OCI-LY7 (cell line): ENCODE data around the gene SECTM1. TPM values are rescaled to one million over a fixed set of nuclear protein-coding genes. Genes with fewer than 3 reads are reported as not detected.

Source experiments
- BruUV-seq: library from RNA; stranded (reverse); fragments of 400-500 nt; replicated peaks from 2 replicates; lab custom pipeline; 2021; lab: Mats Ljungman, UMichigan
- CTCF ChIA-PET: fragments of 300-600 bp; sonication (Branson Sonifier 250); formaldehyde crosslinking; loops from one replicate; lab custom pipeline; 2022; ENCODE audit warnings: antibody characterized with exemption; ENCODE audit not compliant: unreplicated experiment; lab: Charles Lee
- POLR2A ChIA-PET: fragments of 300-600 bp; sonication (Branson Sonifier 250); formaldehyde crosslinking; loops from one replicate; lab custom pipeline; 2022; ENCODE audit warnings: antibody characterized with exemption; lab: Charles Lee
- DNase-seq: peaks from one replicate; pipeline ENCODE4 v3.0.0-alpha.2; 2015; ENCODE audit warnings: low spot score
- H2AFZ ChIP-seq: fragments of 200-600 bp; sonication (generic), shearing (Covaris generic); 2 replicates; pipeline ENCODE4 v1.6.1; 2014; ENCODE audit warnings: mild to moderate bottlenecking, antibody characterized with exemption, low read length, moderate library complexity
- H3K27ac ChIP-seq: fragments of 200-600 bp; sonication (generic); 2 replicates; pipeline ENCODE4 v1.5.1; 2014; ENCODE audit warnings: mixed run types, low read depth, mild to moderate bottlenecking, moderate library complexity, low read length, inconsistent platforms; ENCODE audit not compliant: poor library complexity, severe bottlenecking
- H3K36me3 ChIP-seq: fragments of 200-600 bp; sonication (generic); 2 replicates; pipeline ENCODE4 v1.6.1; 2014; ENCODE audit warnings: mild to moderate bottlenecking, antibody characterized with exemption, low read length, moderate library complexity, mixed read lengths; ENCODE audit not compliant: insufficient read depth
- H3K4me1 ChIP-seq: fragments of 200-600 bp; sonication (generic); 2 replicates; pipeline ENCODE4 v1.5.1; 2014; ENCODE audit warnings: mild to moderate bottlenecking, low read length; ENCODE audit not compliant: insufficient read depth, poor library complexity, severe bottlenecking
- H3K4me2 ChIP-seq: fragments of 200-600 bp; sonication (generic); 2 replicates; pipeline ENCODE4 v1.6.1; 2014; ENCODE audit warnings: mild to moderate bottlenecking, low read length
- H3K4me3 ChIP-seq: fragments of 200-600 bp; sonication (generic); 2 replicates; pipeline ENCODE4 v1.5.1; 2014; ENCODE audit warnings: mild to moderate bottlenecking, low read depth, low read length; ENCODE audit not compliant: poor library complexity, severe bottlenecking
- H3K79me2 ChIP-seq: fragments of 200-600 bp; sonication (generic); 2 replicates; pipeline ENCODE4 v1.6.1; 2016; ENCODE audit warnings: low read depth, mild to moderate bottlenecking, low read length, moderate library complexity, mixed read lengths; ENCODE audit not compliant: insufficient read depth
- H3K9me2 ChIP-seq: fragments of 200-600 bp; sonication (generic); 2 replicates; pipeline ENCODE4 v1.6.1; 2016; ENCODE audit warnings: mild to moderate bottlenecking, low read length, mixed read lengths; ENCODE audit not compliant: insufficient read depth
- H3K9me3 ChIP-seq: fragments of 200-600 bp; sonication (generic); 2 replicates; pipeline ENCODE4 v1.6.1; 2014; ENCODE audit warnings: mild to moderate bottlenecking, mixed run types, low read length, mixed read lengths
- H4K20me1 ChIP-seq: fragments of 200-600 bp; sonication (generic); 2 replicates; pipeline ENCODE4 v1.6.1; 2014; ENCODE audit warnings: mild to moderate bottlenecking, antibody characterized with exemption, low read length, moderate library complexity, mixed read lengths; ENCODE audit not compliant: insufficient read depth
- CTCF ChIP-seq: fragments of 200-600 bp; sonication (generic); conservative IDR thresholded peaks from 2 replicates; pipeline ENCODE4 v1.5.1; 2014; ENCODE audit warnings: mild to moderate bottlenecking, antibody characterized with exemption, low read length, moderate library complexity, mixed read lengths
- EZH2phosphoT487 ChIP-seq: fragments of 200-600 bp; sonication (generic); IDR thresholded peaks from 2 replicates; pipeline ENCODE4 v1.6.1; 2018; ENCODE audit warnings: low read depth, borderline replicate concordance, mild to moderate bottlenecking, mixed run types, antibody characterized with exemption, low read length, moderate library complexity, mixed read lengths
- intact Hi-C: fragments of 100-400 bp; cut with micrococcal nuclease; formaldehyde crosslinking; loops from one replicate; pipeline ENCODE4 v1.10.0; 2022; ENCODE audit not compliant: unreplicated experiment
- total RNA-seq, 2 experiments: library from RNA; depleted of rRNA in 1 of 2; stranded (reverse); fragments of >200 nt in 1 of 2; shearing (Covaris generic) in 1 of 2; gene quantifications; 2 replicates each; pipeline ENCODE4 v1.2.3, GENCODE V29; 2014 to 2022

Gene SECTM1
- total RNA-seq, 2 experiments from 2014 or later: not detected

DNA sequence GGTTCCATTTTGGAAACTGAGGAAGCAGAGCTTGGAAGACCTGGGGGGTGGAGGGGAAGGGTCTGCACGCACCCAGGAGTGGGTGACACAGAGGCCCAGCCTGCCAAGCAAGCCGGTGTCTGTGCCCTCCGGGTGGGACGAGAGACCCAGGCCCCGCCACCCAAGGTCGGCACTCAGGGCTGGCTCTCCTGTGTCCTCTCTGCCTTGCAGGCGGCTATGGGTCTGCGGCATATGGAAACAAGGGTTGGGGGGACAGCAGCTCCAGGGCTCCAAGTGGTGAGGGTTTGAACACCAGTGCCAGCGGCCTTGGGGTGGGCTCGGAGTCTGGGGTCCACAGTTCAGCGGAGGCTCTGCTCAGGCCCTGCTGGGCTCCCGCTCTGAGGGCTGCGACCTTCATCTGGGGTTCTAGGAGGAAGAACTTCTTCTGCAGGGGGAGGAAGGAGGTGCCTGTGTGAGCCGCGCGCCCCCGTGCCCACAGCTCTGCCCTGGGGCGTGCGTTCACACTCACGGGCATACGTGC is 11.6 kb downstream of the SECTM1 start:
- H3K4me2 ChIP-seq: no peak overlapping the region
- peaks cover 8% of the 10 kb centered on the region; the same call in 1 of the 2 replicates for H3K9me3 ChIP-seq
- H3K9me2 ChIP-seq: no peaks in the 10 kb centered on the region
- H3K27ac ChIP-seq: no peak overlapping the region
- H4K20me1 ChIP-seq: no peaks in the 10 kb centered on the region
- BruUV-seq: no TSS peak
- intact Hi-C loops: loop anchor here (1.0 kb wide), 1 partner anchor 86 kb away; no protein-coding TSS in a partner anchor
- no peak for DNase-seq
- no peak overlapping the region for H2AFZ ChIP-seq
- no peak for TF ChIP-seq CTCF
- H3K4me1 ChIP-seq: no peaks in the 10 kb centered on the region
- H3K4me3 ChIP-seq: no peak overlapping the region
- H3K36me3 ChIP-seq: no peaks in the 10 kb centered on the region
- no peaks in the 10 kb centered on the region for H3K79me2 ChIP-seq
- POLR2A ChIA-PET: no interaction called here
- CTCF ChIA-PET: no interaction called here

DNA sequence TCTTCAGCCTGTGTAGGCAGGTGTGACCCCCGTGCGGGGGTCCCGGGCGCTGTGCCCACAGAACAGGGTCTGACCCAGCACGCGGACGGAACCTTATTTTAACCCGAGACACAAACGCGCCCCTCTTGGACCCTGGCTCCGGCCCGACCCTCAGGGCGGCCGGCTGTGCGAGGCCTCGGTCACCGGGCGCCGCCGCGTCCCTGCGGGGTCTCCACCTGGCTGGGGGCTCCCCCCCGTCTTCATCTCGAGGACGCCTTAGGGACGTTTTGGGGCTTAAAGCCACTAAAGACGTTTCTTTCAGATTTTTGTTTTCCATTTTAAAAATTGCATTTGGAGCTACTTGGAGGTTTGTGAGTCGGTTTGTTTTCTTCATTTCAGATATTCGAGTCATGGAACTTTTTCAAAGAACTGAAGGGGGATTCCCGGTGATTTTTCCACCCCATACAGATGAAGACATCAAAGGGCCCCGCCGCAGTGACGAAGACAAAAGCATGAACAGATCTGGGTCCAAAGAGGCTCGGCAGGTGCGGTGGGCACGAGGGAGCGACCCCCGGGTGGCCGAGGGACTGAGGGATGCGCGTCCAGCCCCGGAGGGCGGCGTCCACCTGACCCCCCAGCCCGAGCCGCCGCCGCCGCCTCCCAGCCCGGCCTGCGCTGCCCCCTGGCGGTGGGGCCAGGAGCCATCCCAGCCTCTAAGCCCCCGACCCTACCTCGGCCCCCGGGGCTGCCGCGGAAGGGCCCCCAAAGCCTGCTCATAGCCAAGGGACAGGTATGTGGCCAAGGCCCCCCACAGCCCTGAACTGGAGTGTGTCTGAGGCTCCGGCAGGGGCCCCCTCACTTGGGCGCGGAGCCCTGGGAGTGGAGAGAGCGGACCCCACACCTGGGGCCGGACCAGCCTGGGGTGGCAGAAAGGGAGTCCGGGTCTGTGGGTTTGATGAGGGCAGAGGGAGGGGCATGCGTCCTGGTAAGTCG is 12.3 kb downstream of the SECTM1 start:
- Histone ChIP-seq H3K36me3 (no peaks in the 10 kb centered on the region), H3K79me2 (no peaks in the 10 kb centered on the region), H2AFZ (no peak overlapping the region), H4K20me1 (no peaks in the 10 kb centered on the region), H3K4me1 (no peaks in the 10 kb centered on the region), H3K27ac (no peak overlapping the region), H3K4me2 (no peak overlapping the region), H3K9me3 (peaks cover 8% of the 10 kb centered on the region; the same call in 1 of the 2 replicates), H3K4me3 (no peak overlapping the region), H3K9me2 (no peaks in the 10 kb centered on the region)
- BruUV-seq: no TSS peak
- ChIA-PET POLR2A (no interaction called here), CTCF (no interaction called here)
- DNase-seq: peak; percentile 58
- intact Hi-C loops: loop anchor here (1.0 kb wide), 1 partner anchor 85 kb away; no protein-coding TSS in a partner anchor
- TF ChIP-seq CTCF: peak; percentile 98
- TF ChIP-seq EZH2phosphoT487: no peak
